ENCODE results near the gene KDM3B. TPM values are rescaled to one million over a fixed set of nuclear protein-coding genes. Genes with fewer than 3 reads are reported as not detected.

KDM3B gene, protein sequence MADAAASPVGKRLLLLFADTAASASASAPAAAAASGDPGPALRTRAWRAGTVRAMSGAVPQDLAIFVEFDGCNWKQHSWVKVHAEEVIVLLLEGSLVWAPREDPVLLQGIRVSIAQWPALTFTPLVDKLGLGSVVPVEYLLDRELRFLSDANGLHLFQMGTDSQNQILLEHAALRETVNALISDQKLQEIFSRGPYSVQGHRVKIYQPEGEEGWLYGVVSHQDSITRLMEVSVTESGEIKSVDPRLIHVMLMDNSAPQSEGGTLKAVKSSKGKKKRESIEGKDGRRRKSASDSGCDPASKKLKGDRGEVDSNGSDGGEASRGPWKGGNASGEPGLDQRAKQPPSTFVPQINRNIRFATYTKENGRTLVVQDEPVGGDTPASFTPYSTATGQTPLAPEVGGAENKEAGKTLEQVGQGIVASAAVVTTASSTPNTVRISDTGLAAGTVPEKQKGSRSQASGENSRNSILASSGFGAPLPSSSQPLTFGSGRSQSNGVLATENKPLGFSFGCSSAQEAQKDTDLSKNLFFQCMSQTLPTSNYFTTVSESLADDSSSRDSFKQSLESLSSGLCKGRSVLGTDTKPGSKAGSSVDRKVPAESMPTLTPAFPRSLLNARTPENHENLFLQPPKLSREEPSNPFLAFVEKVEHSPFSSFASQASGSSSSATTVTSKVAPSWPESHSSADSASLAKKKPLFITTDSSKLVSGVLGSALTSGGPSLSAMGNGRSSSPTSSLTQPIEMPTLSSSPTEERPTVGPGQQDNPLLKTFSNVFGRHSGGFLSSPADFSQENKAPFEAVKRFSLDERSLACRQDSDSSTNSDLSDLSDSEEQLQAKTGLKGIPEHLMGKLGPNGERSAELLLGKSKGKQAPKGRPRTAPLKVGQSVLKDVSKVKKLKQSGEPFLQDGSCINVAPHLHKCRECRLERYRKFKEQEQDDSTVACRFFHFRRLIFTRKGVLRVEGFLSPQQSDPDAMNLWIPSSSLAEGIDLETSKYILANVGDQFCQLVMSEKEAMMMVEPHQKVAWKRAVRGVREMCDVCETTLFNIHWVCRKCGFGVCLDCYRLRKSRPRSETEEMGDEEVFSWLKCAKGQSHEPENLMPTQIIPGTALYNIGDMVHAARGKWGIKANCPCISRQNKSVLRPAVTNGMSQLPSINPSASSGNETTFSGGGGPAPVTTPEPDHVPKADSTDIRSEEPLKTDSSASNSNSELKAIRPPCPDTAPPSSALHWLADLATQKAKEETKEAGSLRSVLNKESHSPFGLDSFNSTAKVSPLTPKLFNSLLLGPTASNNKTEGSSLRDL (N-terminal part only)
- 10 to 100 TPM; 49.0 to 58.3 (median 54.1) TPM for total RNA-seq
- 10 to 100 TPM; 11.7 to 52.7 (median 28.9) TPM for polyA plus RNA-seq
- long read RNA-seq, donor 1, partial matches to known transcripts = 30 of 31 reads
- long read RNA-seq, donor 1, other reads (novel, unspliced or antisense) = 1 of 31 reads
- long read RNA-seq, donor 2, partial matches to known transcripts = 58 of 67 reads
- long read RNA-seq, donor 2, other reads (novel, unspliced or antisense) = 9 of 67 reads

DNA sequence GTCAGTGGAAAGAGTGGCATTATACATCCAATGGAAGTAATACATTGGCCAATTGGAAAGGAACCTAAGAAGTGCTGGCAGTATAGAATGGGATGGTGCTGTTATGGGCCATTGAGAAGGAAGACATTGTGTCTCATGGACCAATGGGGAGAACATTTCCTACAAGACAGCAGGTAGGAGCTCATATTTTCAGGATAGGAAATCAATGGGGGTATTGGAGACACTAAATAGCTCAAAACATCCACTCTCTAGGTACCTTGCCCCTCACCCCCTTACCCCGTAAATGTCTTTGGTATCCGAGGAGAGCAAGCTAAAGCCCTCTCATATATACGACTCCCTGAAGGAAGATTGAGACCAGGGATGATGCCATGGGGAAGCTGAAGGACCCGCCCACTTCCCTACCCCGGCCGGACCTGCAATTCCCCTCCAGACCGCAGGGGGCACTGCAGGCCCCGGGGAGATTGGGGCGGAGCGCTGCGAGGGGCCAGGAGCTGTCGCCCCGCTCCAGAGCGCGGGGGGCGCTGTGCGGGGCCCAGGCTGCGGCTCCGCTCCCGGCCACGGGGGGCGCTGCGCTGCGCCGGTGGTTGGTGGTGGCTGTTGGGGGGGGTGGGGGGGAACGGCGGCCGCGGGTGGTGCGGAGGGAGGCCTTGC lies at the start of gene KDM3B:
Gene KDM3B, plus strand, starts transcription at position 615 of the 651 bp plus-strand sequence. CDS start 111 bp downstream, outside the sequence.
- WGBS, 3 donors = 8 to 14% (median 10%) methylated on average over 13 to 30 of the region's 30 CpGs
- H3K9me3 ChIP-seq = peaks cover 8% of the 10 kb centered on the region
- peaks cover 42% of the 10 kb centered on the region for H3K4me1 ChIP-seq
- DNase-seq (peak; percentile 86 to 92), ATAC-seq (peak; percentile 85 to 91 (median 89))
- TF ChIP-seq, protein P1, sequence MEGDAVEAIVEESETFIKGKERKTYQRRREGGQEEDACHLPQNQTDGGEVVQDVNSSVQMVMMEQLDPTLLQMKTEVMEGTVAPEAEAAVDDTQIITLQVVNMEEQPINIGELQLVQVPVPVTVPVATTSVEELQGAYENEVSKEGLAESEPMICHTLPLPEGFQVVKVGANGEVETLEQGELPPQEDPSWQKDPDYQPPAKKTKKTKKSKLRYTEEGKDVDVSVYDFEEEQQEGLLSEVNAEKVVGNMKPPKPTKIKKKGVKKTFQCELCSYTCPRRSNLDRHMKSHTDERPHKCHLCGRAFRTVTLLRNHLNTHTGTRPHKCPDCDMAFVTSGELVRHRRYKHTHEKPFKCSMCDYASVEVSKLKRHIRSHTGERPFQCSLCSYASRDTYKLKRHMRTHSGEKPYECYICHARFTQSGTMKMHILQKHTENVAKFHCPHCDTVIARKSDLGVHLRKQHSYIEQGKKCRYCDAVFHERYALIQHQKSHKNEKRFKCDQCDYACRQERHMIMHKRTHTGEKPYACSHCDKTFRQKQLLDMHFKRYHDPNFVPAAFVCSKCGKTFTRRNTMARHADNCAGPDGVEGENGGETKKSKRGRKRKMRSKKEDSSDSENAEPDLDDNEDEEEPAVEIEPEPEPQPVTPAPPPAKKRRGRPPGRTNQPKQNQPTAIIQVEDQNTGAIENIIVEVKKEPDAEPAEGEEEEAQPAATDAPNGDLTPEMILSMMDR (IDR thresholded peaks at IDR 0.05) = peak; percentile 96
- peak within 1 kb of the TSS; percentile 96 for H3K4me3 ChIP-seq
- peak within 1 kb of the TSS; percentile 93 for H3K27ac ChIP-seq
- H3K36me3 ChIP-seq (ENCODE audit: insufficient read depth in 1 of 2, low read depth in 1 of 2) = peaks cover 0 to 16% of the 10 kb centered on the region in 2 donors
- intact Hi-C loops (cut with DNase I) = loop anchor here in 1 of 2 donors (1.0 to 5.0 kb wide), 2 partner anchors 14 to 35 kb away; partner anchors contain the start of gene FAM53C
- H3K27me3 ChIP-seq (ENCODE audit: insufficient read depth in 3 of 3, low read length in 2 of 3) = no peaks in the 10 kb centered on the region

DNA sequence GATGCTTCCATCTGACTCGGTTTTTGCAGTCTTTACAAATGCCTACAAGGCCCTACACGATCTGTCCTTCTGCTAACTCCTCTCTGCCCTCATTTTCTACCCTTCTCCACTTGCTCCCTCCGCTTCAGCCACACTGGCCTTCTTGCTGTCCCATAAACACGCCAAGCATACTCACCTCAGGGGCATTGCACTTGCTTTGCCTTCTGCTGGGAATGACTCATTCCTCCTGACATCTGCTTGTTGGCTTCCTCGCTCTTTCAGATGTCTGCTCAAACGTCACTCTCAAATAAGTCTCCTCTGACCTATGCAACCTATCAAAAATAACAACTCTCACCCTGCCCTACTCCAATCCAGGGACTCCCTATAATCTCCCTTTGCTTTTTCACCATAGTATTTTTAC lies 49.1 kb upstream of the KDM3B start:
- no peak for DNase-seq
- 79 to 87% (median 82%) methylated on average over 6 of the region's 6 CpGs for WGBS, 3 donors

DNA sequence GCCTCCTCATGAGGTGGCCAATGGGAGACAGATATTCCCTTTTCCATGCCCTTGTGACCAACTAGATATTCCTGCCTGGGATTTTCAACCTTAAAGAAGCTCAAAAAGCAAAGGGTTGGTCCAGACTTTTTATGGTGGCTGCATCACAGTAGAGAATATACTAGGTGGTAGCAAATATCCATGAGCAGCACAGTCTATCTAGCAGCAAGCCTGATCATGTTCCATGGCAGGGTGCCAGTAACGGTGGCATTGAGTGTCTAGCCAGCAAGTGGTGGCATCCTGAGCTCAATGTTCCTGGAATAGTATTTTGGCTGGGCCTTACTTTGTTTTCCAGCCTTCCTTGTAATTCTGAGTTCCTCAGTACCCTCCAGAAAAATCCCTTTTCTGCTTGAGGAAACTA lies 46.7 kb upstream of the KDM3B start:
- Histone ChIP-seq H3K27me3 (ENCODE audit: insufficient read depth in 3 of 3, low read length in 2 of 3) (no peaks in the 10 kb centered on the region), H3K9me3 (no peaks in the 10 kb centered on the region), H3K36me3 (ENCODE audit: insufficient read depth in 1 of 2, low read depth in 1 of 2) (no peaks in the 10 kb centered on the region), H3K4me3 (no peak overlapping the region), H3K27ac (peak overlapping the region; percentile 81), H3K4me1 (peaks cover 16% of the 10 kb centered on the region)
- peak; percentile 95 to 99 (median 98) for ATAC-seq
- WGBS, 3 donors = 16 to 21% (median 20%) methylated on average over 1 of the region's 1 CpG
- TF ChIP-seq, protein P1 (IDR thresholded peaks at IDR 0.05) = peak; percentile 23
- intact Hi-C loops (cut with DNase I) = loop anchor here (5.0 kb wide), 2 partner anchors 102 to 107 kb away; no protein-coding TSS in a partner anchor
- DNase-seq = peak; percentile 72 to 91

More for the DNA sequence above, 49.1 kb upstream of the KDM3B start:
- peaks cover 16% of the 10 kb centered on the region for H3K4me1 ChIP-seq
- H3K27ac ChIP-seq = no peak overlapping the region
- intact Hi-C loops (cut with DNase I) = no loop called here
- TF ChIP-seq, protein P1 (IDR thresholded peaks at IDR 0.05) = no peak
- no peaks in the 10 kb centered on the region for H3K36me3 ChIP-seq (ENCODE audit: insufficient read depth in 1 of 2, low read depth in 1 of 2)
- no peaks in the 10 kb centered on the region for H3K9me3 ChIP-seq
- H3K27me3 ChIP-seq (ENCODE audit: insufficient read depth in 3 of 3, low read length in 2 of 3) = no peaks in the 10 kb centered on the region
- no peak overlapping the region for H3K4me3 ChIP-seq
- ATAC-seq = no peak

Data from psoas muscle (tissue), 8 donors.